Neural cell (in vitro differentiated cells): ENCODE data around the gene BCL11B. TPM values are rescaled to one million over a fixed set of nuclear protein-coding genes. Genes with fewer than 3 reads are reported as not detected.

ENCODE experiments used
- H2AFZ ChIP-seq: fragments of 200-600, 300-800 bp; sonication (generic), shearing (Covaris generic); 2 replicates; pipeline ENCODE4 v1.6.0; 2014; ENCODE audit warnings: low read depth, mild to moderate bottlenecking, antibody characterized with exemption, low read length, moderate library complexity
- H3F3A ChIP-seq: fragments of 200-600 bp; shearing (Covaris generic); 2 replicates; pipeline ENCODE4 v1.6.1; 2016; ENCODE audit warnings: mild to moderate bottlenecking, moderate library complexity, mixed read lengths, antibody characterized with exemption, low read length; ENCODE audit not compliant: insufficient read depth, poor library complexity, severe bottlenecking
- H3K27ac ChIP-seq: fragments of 200-600, 300-800 bp; sonication (generic), shearing (Covaris generic); 2 replicates; pipeline ENCODE4 v1.5.1; 2014; ENCODE audit warnings: mild to moderate bottlenecking, low read length, moderate library complexity
- H3K27me3 ChIP-seq: fragments of 300-800, 200-600 bp; sonication (generic), shearing (Covaris generic); 2 replicates; pipeline ENCODE4 v1.6.0; 2014; ENCODE audit warnings: mild to moderate bottlenecking, low read depth, low read length, moderate library complexity; ENCODE audit not compliant: insufficient read depth
- H3K36me3 ChIP-seq: fragments of 300-800, 200-600 bp; sonication (generic), shearing (Covaris generic); 2 replicates; pipeline ENCODE4 v1.5.1; 2014; ENCODE audit warnings: mild to moderate bottlenecking, antibody characterized with exemption, low read length, moderate library complexity; ENCODE audit not compliant: insufficient read depth
- H3K4me2 ChIP-seq: fragments of 300-800, 200-600 bp; sonication (generic), shearing (Covaris generic); 2 replicates; pipeline ENCODE4 v1.6.0; 2014; ENCODE audit warnings: mild to moderate bottlenecking, low read length
- H3K4me3 ChIP-seq: fragments of 300-800, 200-600 bp; sonication (generic), shearing (Covaris generic); 2 replicates; pipeline ENCODE4 v1.5.1; 2014; ENCODE audit warnings: mild to moderate bottlenecking, low read length, moderate library complexity
- H3K79me2 ChIP-seq: fragments of 200-600 bp; shearing (Covaris generic); replicated peaks from 2 replicates; pipeline ENCODE4 v1.6.0; 2014; ENCODE audit warnings: mild to moderate bottlenecking, low read length, moderate library complexity; ENCODE audit not compliant: insufficient read depth
- H3K9ac ChIP-seq: fragments of 300-800, 200-600 bp; sonication (generic), shearing (Covaris generic); 2 replicates; pipeline ENCODE4 v1.6.1; 2016; ENCODE audit warnings: mild to moderate bottlenecking, low read length, mixed read lengths
- H3K9me2 ChIP-seq: fragments of 200-600 bp; shearing (Covaris generic); 2 replicates; pipeline ENCODE4 v1.6.1; 2016; ENCODE audit warnings: mild to moderate bottlenecking, low read length, mixed read lengths; ENCODE audit not compliant: insufficient read depth
- H3K9me3 ChIP-seq: fragments of 200-600, 300-800 bp; sonication (generic), shearing (Covaris generic); 2 replicates; pipeline ENCODE4 v1.6.1; 2016; ENCODE audit warnings: mild to moderate bottlenecking, mixed run types, low read length, moderate library complexity, mixed read lengths
- H4K20me1 ChIP-seq: fragments of 200-600 bp; shearing (Covaris generic); 2 replicates; pipeline ENCODE4 v1.6.1; 2016; ENCODE audit warnings: mild to moderate bottlenecking, mixed run types; ENCODE audit not compliant: insufficient read depth
- CTCF ChIP-seq: fragments of 450-650 bp; IDR thresholded peaks from 2 replicates; pipeline ENCODE4 v1.5.1; 2014; ENCODE audit warnings: antibody characterized with exemption, mild to moderate bottlenecking, moderate library complexity; ENCODE audit not compliant: poor library complexity, severe bottlenecking
- EP300 ChIP-seq: fragments of 450-650 bp; conservative IDR thresholded peaks from 2 replicates; pipeline ENCODE4 v1.6.1; 2014; ENCODE audit warnings: antibody characterized with exemption, mild to moderate bottlenecking, moderate library complexity; ENCODE audit not compliant: poor library complexity, severe bottlenecking
- EZH2 ChIP-seq: fragments of 200-600, 300-800 bp; shearing (Covaris generic), sonication (generic); IDR thresholded peaks from 2 replicates; pipeline ENCODE4 v1.6.1; 2014; ENCODE audit warnings: antibody characterized with exemption, low read length, borderline replicate concordance, mild to moderate bottlenecking; ENCODE audit not compliant: insufficient read depth, poor library complexity, severe bottlenecking
- MXI1 ChIP-seq: fragments of 450-650 bp; conservative IDR thresholded peaks from 2 replicates; pipeline ENCODE4 v1.6.1; 2014; ENCODE audit warnings: antibody characterized with exemption, mild to moderate bottlenecking; ENCODE audit not compliant: poor library complexity, severe bottlenecking
- POLR2AphosphoS5 ChIP-seq: IDR thresholded peaks from 2 replicates; pipeline ENCODE4 v1.6.1; 2012
- RAD21 ChIP-seq: fragments of 450-650 bp; conservative IDR thresholded peaks from 2 replicates; pipeline ENCODE4 v1.6.1; 2014; ENCODE audit warnings: antibody characterized with exemption, mild to moderate bottlenecking, moderate library complexity
- REST ChIP-seq: IDR thresholded peaks from 2 replicates; pipeline ENCODE4 v1.6.1; 2012; ENCODE audit warnings: borderline replicate concordance
- SMC3 ChIP-seq: fragments of 450-650 bp; conservative IDR thresholded peaks from 2 replicates; pipeline ENCODE4 v1.6.1; 2014; ENCODE audit warnings: antibody characterized with exemption, mild to moderate bottlenecking, moderate library complexity; ENCODE audit not compliant: poor library complexity
- TAF1 ChIP-seq: IDR thresholded peaks from 2 replicates; pipeline ENCODE4 v1.6.1; 2012; ENCODE audit warnings: low read depth
- polyA plus RNA-seq: library from polyadenylated mRNA; depleted of rRNA; stranded (reverse); fragments of >200 nt; gene quantifications from 2 replicates; pipeline ENCODE4 v1.2.3, GENCODE V29; 2014

Gene BCL11B
- polyA plus RNA-seq, 1 donor from 2014 or later: 104 TPM

DNA sequence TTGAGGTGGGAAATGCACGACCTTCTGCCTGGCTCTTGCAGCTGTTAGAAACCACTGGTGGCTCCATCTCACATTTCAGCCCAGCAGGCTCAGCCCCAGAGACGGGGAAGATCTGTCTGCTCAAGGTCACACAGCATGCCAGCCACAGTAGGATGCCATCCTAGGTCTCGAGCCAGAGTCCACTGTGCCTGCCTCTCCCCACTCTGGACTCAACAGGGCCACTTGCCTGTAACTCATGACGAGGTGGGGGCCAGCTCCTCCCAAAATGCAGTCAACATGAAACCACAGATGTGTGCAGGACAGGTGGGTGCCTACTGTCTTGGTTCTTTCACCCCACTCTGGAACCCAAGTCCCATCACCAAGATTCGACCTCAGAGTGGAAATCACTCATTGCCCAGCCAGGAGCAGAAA, 23.2 kb downstream of the BCL11B start:
- H3K9me3 ChIP-seq: no peaks in the 10 kb centered on the region
- H4K20me1 ChIP-seq: peaks cover 96% of the 10 kb centered on the region
- no peak overlapping the region for H3K4me2 ChIP-seq
- no peaks in the 10 kb centered on the region for H3F3A ChIP-seq
- no peak overlapping the region for H3K9ac ChIP-seq
- peaks cover 10% of the 10 kb centered on the region for H3K36me3 ChIP-seq
- TF ChIP-seq EP300: no peak
- no peak for TF ChIP-seq EZH2
- TF ChIP-seq RAD21: no peak
- no peak for TF ChIP-seq SMC3
- no peak for TF ChIP-seq MXI1
- TF ChIP-seq CTCF: no peak
- TF ChIP-seq REST: no peak
- TF ChIP-seq TAF1: no peak
- TF ChIP-seq POLR2AphosphoS5: no peak
- peaks cover 17% of the 10 kb centered on the region for H3K27me3 ChIP-seq
- no peaks in the 10 kb centered on the region for H3K9me2 ChIP-seq
- H3K79me2 ChIP-seq: peaks cover 99% of the 10 kb centered on the region
- no peak overlapping the region for H3K27ac ChIP-seq
- peak overlapping the region; percentile 70 for H3K4me3 ChIP-seq
- no peak overlapping the region for H2AFZ ChIP-seq

- TF ChIP-seq MXI1: no peak
- TF ChIP-seq EP300: no peak
- TF ChIP-seq EZH2: no peak
- TF ChIP-seq CTCF: no peak
- no peak for TF ChIP-seq POLR2AphosphoS5
- TF ChIP-seq TAF1: no peak
- TF ChIP-seq SMC3: no peak
- TF ChIP-seq REST: no peak
- no peak for TF ChIP-seq RAD21
- Histone ChIP-seq H3K27me3 (peaks cover 17% of the 10 kb centered on the region), H3K9me3 (no peaks in the 10 kb centered on the region)
Measured at GRCh38 chr14:99247772-99248171, 24.2 kb downstream of the BCL11B start.

More at GRCh38 chr14:99247772-99248171, 24.2 kb downstream of the BCL11B start:
- Histone ChIP-seq H3K9ac (no peak overlapping the region), H3K36me3 (peaks cover 8% of the 10 kb centered on the region), H2AFZ (no peak overlapping the region), H3F3A (no peaks in the 10 kb centered on the region), H3K79me2 (peaks cover 99% of the 10 kb centered on the region), H3K27ac (no peak overlapping the region), H3K4me3 (peak overlapping the region; percentile 70), H3K9me2 (no peaks in the 10 kb centered on the region), H4K20me1 (peaks cover 96% of the 10 kb centered on the region), H3K4me2 (no peak overlapping the region)
